T-helper 2 cell treated with Interferon-gamma antibody and Interleukin-4, amounts not matched to agents 5 μg/mL and 100 μg/mL, for 36 hours (primary cell): ENCODE results near the gene PXK.
"Not testable (repeated sequence)": the region's sequence is repeated elsewhere in the genome, so short reads cannot be mapped to it uniquely, and the experiment has no call there.

Source experiments
- DNase-seq: peaks from one replicate; pipeline ENCODE4 v3.0.0; 2021; ENCODE audit warnings: low spot score
- H3K27ac Mint-ChIP-seq: one replicate; pipeline ENCODE4 v1.8.0; 2021; ENCODE audit warnings: mild to moderate bottlenecking, mixed read lengths
- H3K27me3 Mint-ChIP-seq: one replicate; pipeline ENCODE4 v1.8.0; 2021; ENCODE audit warnings: low read depth, mixed read lengths
- H3K36me3 Mint-ChIP-seq: one replicate; pipeline ENCODE4 v1.8.0; 2021; ENCODE audit warnings: low read depth, mixed read lengths
- H3K4me1 Mint-ChIP-seq: one replicate; pipeline ENCODE4 v1.8.0; 2021; ENCODE audit warnings: low read depth, mixed read lengths
- H3K4me3 Mint-ChIP-seq: one replicate; pipeline ENCODE4 v1.8.0; 2022; ENCODE audit warnings: mild to moderate bottlenecking, moderate library complexity, mixed read lengths
- H3K9me3 Mint-ChIP-seq: one replicate; pipeline ENCODE4 v1.8.0; 2021; ENCODE audit warnings: mixed read lengths

PXK gene

GRCh38 chr3:58332575-58333188 lies at the start of gene PXK:
TSS of gene PXK (plus strand) at chr3:58332892. CDS start at chr3:58332989, 97 bp downstream.
- Mint-ChIP-seq H3K4me3 (peak within 1 kb of the TSS; percentile 99), H3K27me3 (no peaks in the 10 kb centered on the region), H3K9me3 (no peaks in the 10 kb centered on the region), H3K27ac (peak within 1 kb of the TSS; percentile 97), H3K36me3 (peaks cover 8% of the 10 kb centered on the region), H3K4me1 (peaks cover 34% of the 10 kb centered on the region)
- DNase-seq = peak; percentile 84

- no peak for DNase-seq
- Mint-ChIP-seq H3K9me3 (no peaks in the 10 kb centered on the region), H3K27me3 (no peaks in the 10 kb centered on the region), H3K4me3 (no peak overlapping the region), H3K27ac (no peak overlapping the region), H3K4me1 (no peaks in the 10 kb centered on the region), H3K36me3 (peaks cover 13% of the 10 kb centered on the region)
Measured at GRCh38 chr3:58285334-58285733, 47.4 kb upstream of the PXK start.

DNA sequence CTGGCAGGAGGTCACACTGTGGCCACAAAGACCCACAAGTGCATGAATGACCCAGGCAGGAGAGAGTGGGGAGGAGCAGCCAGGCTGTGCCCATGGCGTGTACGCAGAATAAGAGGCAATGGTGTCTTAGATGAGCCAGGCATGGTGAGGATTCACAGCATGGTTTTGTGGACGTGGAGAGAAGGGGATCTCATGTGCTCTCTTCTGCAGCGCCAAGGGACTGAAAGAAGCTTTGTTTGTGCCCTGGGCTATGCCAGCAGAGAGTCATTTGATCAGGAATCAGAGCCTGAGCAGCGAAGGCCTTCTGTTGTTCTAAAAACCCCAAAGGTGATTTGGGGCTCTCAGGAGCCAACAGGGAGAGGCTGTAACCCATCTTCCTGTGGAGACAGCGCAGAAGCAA lies 45.3 kb upstream of the PXK start:
- peaks cover 12% of the 10 kb centered on the region for H3K36me3 Mint-ChIP-seq

DNA sequence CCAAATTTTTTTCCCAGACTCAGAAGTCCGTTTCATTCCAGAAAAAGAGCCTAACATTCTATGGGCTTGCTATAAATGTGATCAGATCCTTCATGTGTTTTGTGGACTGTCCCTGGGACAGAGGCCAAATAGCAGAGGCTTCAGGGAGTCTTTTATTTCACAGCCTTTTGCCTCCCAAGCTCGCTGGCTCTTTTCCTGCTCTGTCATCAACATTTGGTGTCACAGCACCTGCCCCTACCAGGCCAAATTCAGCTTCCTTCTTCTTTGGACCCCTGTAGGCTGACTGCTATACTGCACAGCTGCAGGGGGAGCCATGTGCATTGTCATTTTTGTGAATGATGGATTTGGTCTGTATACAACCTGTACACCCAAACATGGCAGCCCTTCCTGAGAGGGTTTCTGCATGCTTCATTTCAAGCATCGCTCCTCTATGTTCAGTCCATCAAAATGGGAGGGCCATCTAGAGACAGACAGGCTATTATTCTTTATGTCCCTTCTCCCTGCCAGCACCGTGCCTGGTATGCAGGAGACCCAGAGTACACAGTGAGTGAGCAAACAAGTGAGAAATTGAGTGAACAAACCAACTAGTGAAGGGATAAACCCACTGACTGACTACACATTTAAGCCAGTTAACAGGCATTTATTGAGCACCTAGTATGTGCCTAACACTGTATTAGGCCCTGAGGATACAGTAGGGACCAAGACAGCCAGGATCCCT lies 44.5 kb upstream of the PXK start:
- peaks cover 14% of the 10 kb centered on the region for H3K36me3 Mint-ChIP-seq
- H3K27ac Mint-ChIP-seq = no peak overlapping the region
- H3K9me3 Mint-ChIP-seq = no peaks in the 10 kb centered on the region
- H3K27me3 Mint-ChIP-seq = no peaks in the 10 kb centered on the region
- H3K4me1 Mint-ChIP-seq = no peaks in the 10 kb centered on the region
- no peak overlapping the region for H3K4me3 Mint-ChIP-seq
- DNase-seq = no peak

More for the DNA sequence above, 45.3 kb upstream of the PXK start:
- no peaks in the 10 kb centered on the region for H3K27me3 Mint-ChIP-seq
- no peak for DNase-seq
- no peaks in the 10 kb centered on the region for H3K9me3 Mint-ChIP-seq
- no peaks in the 10 kb centered on the region for H3K4me1 Mint-ChIP-seq
- no peak overlapping the region for H3K27ac Mint-ChIP-seq
- no peak overlapping the region for H3K4me3 Mint-ChIP-seq

GRCh38 chr3:58288964-58289613 lies 43.6 kb upstream of the PXK start:
- H3K36me3 Mint-ChIP-seq = peaks cover 14% of the 10 kb centered on the region
- H3K4me1 Mint-ChIP-seq, H3K9me3 Mint-ChIP-seq, H3K27ac Mint-ChIP-seq, DNase-seq, H3K27me3 Mint-ChIP-seq, H3K4me3 Mint-ChIP-seq: not testable (repeated sequence)

DNA sequence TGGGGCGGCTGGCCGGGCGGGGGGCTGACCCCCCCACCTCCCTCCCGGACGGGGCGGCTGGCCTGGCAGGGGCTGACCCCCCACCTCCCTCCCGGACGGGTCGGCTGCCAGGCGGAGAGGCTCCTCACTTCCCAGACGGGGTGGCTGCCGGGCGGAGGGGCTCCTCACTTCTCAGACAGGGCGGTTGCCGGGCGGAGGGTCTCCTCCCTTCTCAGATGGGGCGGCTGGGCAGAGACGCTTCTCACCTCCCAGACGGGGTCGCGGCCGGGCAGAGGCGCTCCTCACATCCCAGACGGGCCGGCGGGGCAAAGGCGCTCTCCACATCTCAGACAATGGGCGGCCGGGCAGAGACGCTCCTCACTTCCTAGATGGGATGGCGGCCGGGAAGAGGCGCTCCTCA lies 42.2 kb upstream of the PXK start:
- not testable (repeated sequence) for H3K4me3 Mint-ChIP-seq, H3K4me1 Mint-ChIP-seq, H3K27ac Mint-ChIP-seq, DNase-seq, H3K9me3 Mint-ChIP-seq, H3K27me3 Mint-ChIP-seq
- peaks cover 13% of the 10 kb centered on the region for H3K36me3 Mint-ChIP-seq

DNA sequence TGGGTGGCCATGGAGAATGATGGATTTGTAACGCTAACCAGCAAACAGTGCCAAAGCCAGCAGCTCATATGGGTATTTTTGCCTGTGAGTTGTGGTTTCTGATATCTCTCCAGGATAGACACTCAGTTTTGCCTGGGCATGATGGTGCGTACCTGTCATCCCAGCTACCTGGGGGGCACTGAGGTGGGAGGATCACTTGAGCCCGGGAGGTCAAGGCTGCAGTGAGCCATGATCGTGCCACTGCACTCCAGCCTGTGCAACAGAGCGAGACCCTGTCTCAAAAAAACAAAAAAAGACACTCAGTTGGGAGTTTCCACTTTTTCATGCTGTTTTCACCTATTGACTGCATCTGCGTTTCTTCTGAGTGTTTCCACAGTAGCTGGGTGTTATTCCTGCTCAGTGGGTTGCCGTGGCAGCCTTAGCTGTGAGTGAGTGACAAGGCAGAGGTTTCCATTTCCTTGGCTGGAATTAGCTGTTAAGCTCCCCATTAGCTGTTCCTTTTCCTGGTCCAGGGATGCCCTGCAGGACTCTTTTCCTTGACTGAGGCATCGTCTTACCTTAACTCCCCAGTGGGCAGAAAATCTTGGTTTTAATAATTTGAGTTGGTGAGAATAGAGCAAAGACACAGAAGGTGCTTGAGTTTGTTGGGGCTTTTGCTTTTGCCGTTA lies 40.9 kb upstream of the PXK start:
- Mint-ChIP-seq H3K4me1 (no peaks in the 10 kb centered on the region), H3K27me3 (no peaks in the 10 kb centered on the region), H3K36me3 (peaks cover 13% of the 10 kb centered on the region), H3K4me3 (no peak overlapping the region), H3K27ac (no peak overlapping the region), H3K9me3 (no peaks in the 10 kb centered on the region)
- no peak for DNase-seq

GRCh38 chr3:58292866-58293265 lies 39.8 kb upstream of the PXK start:
- no peak for DNase-seq
- Mint-ChIP-seq H3K27ac (no peak overlapping the region), H3K27me3 (no peaks in the 10 kb centered on the region), H3K4me1 (no peaks in the 10 kb centered on the region), H3K36me3 (peaks cover 13% of the 10 kb centered on the region), H3K9me3 (no peaks in the 10 kb centered on the region), H3K4me3 (no peak overlapping the region)

DNA sequence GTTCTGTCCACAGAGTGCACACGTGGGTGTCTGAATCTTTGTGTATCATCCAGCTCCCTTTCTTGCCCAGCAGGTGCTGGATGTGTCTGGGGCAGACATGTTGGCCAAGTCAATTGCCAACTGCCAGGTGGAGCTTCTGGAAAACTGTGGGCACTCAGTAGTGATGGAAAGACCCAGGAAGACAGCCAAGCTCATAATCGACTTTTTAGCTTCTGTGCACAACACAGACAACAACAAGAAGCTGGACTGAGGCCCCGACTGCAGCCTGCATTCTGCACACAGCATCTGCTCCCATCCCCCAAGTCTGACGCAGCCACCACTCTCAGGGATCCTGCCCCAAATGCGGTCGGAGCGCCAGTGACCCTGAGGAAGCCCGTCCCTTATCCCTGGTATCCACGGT lies 39.2 kb upstream of the PXK start:
- no peaks in the 10 kb centered on the region for H3K4me1 Mint-ChIP-seq
- peaks cover 10% of the 10 kb centered on the region for H3K36me3 Mint-ChIP-seq
- H3K27me3 Mint-ChIP-seq = no peaks in the 10 kb centered on the region
- H3K9me3 Mint-ChIP-seq = no peaks in the 10 kb centered on the region
- H3K4me3 Mint-ChIP-seq = no peak overlapping the region
- DNase-seq = no peak
- H3K27ac Mint-ChIP-seq = no peak overlapping the region

DNA sequence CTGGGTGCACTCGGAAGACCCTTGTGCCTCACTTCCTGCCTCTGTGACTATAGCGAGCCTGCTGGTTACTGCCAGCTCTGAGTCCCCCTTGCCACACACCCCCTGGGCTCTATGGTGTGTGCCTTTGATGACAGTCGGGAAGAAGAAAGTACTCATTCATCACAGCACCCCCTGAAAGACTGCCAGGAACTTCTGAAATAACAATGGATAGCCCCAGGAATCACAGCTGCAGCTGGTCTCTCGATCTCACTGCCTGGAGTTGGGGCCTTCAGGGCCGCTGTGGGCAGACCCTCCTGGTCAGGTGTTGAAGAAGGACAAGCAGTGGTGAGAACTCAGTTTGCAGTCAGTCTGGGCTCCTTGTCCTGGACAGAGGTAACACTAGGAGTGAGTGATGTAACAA lies 36.4 kb upstream of the PXK start:
- no peak overlapping the region for H3K4me3 Mint-ChIP-seq
- H3K36me3 Mint-ChIP-seq = peaks cover 6% of the 10 kb centered on the region
- H3K4me1 Mint-ChIP-seq = no peaks in the 10 kb centered on the region
- DNase-seq = no peak
- H3K27me3 Mint-ChIP-seq = peaks cover 5% of the 10 kb centered on the region
- no peak overlapping the region for H3K27ac Mint-ChIP-seq
- peaks cover 1% of the 10 kb centered on the region for H3K9me3 Mint-ChIP-seq

- Mint-ChIP-seq H3K36me3 (peaks cover 4% of the 10 kb centered on the region), H3K9me3 (peaks cover 7% of the 10 kb centered on the region), H3K4me3 (no peak overlapping the region), H3K4me1 (no peaks in the 10 kb centered on the region), H3K27ac (no peak overlapping the region), H3K27me3 (peaks cover 7% of the 10 kb centered on the region)
- no peak for DNase-seq
Measured at GRCh38 chr3:58296843-58297242, 35.8 kb upstream of the PXK start.

- Mint-ChIP-seq H3K36me3 (peaks cover 3% of the 10 kb centered on the region), H3K4me1 (no peaks in the 10 kb centered on the region), H3K27me3 (peaks cover 7% of the 10 kb centered on the region), H3K27ac (no peak overlapping the region), H3K9me3 (peaks cover 12% of the 10 kb centered on the region), H3K4me3 (no peak overlapping the region)
- no peak for DNase-seq
Measured at GRCh38 chr3:58298190-58298589, 34.5 kb upstream of the PXK start.

- H3K9me3 Mint-ChIP-seq = peaks cover 12% of the 10 kb centered on the region
- H3K27ac Mint-ChIP-seq = no peak overlapping the region
- H3K27me3 Mint-ChIP-seq = peaks cover 7% of the 10 kb centered on the region
- H3K4me3 Mint-ChIP-seq = no peak overlapping the region
- H3K4me1 Mint-ChIP-seq = no peaks in the 10 kb centered on the region
- no peak for DNase-seq
- peaks cover 3% of the 10 kb centered on the region for H3K36me3 Mint-ChIP-seq
Measured at GRCh38 chr3:58299075-58299474, 33.6 kb upstream of the PXK start.
